PC-3 (cell line): ENCODE data around the gene MBNL1. TPM values are rescaled to one million over a fixed set of nuclear protein-coding genes. Genes with fewer than 3 reads are reported as not detected.

Source experiments
- ATAC-seq: fragments of 200-7000 bp; cut with Tn5 transposase; 2 replicates; pipeline ENCODE4 v1.9.1; 2020; ENCODE audit warnings: mild to moderate bottlenecking, moderate library complexity
- BruUV-seq: library from RNA; stranded (reverse); fragments of 400-500 nt; replicated peaks from 2 replicates; lab custom pipeline; 2021; lab: Mats Ljungman, UMichigan
- CTCF ChIA-PET: fragments of 300-600 bp; sonication (Branson Sonifier 250); formaldehyde crosslinking; loops from one replicate; lab custom pipeline; 2022; ENCODE audit warnings: antibody characterized with exemption; lab: Charles Lee
- POLR2A ChIA-PET: fragments of 300-600 bp; sonication (Branson Sonifier 250); formaldehyde crosslinking; loops from one replicate; lab custom pipeline; 2022; ENCODE audit warnings: antibody characterized with exemption; ENCODE audit not compliant: unreplicated experiment; lab: Charles Lee
- DNase-seq: peaks from one replicate; pipeline ENCODE4 v3.0.0-alpha.2; 2015
- H2AFZ ChIP-seq: fragments of 300-600 bp; sonication (generic); 2 replicates; pipeline ENCODE4 v1.6.0; 2016; ENCODE audit warnings: antibody characterized with exemption, low read length
- H3F3A ChIP-seq: fragments of 300-600 bp; sonication (generic); one replicate; pipeline ENCODE4 v1.6.0; 2017; ENCODE audit warnings: antibody characterized with exemption, low read length, control low read depth, mild to moderate bottlenecking; ENCODE audit not compliant: unreplicated experiment
- H3K27ac ChIP-seq: fragments of 300-600 bp; sonication (generic); 2 replicates; pipeline ENCODE4 v1.5.1; 2016; ENCODE audit warnings: mild to moderate bottlenecking, low read length
- H3K27me3 ChIP-seq: fragments of 300-600 bp; sonication (generic); 2 replicates; pipeline ENCODE4 v1.6.1; 2016; ENCODE audit warnings: low read length, mixed read lengths
- H3K36me3 ChIP-seq: fragments of 300-600 bp; sonication (generic); 2 replicates; pipeline ENCODE4 v1.6.1; 2016; ENCODE audit warnings: low read depth, mixed run types, low read length, mixed read lengths
- H3K4me1 ChIP-seq: fragments of 300-600 bp; sonication (generic); 2 replicates; pipeline ENCODE4 v1.5.1; 2016; ENCODE audit warnings: low read length; ENCODE audit not compliant: insufficient read depth
- H3K4me2 ChIP-seq: fragments of 300-600 bp; sonication (generic); 2 replicates; pipeline ENCODE4 v1.6.0; 2016; ENCODE audit warnings: low read length
- H3K4me3 ChIP-seq: fragments of 300-600 bp; sonication (generic); 2 replicates; pipeline ENCODE4 v1.5.1; 2016; ENCODE audit warnings: mild to moderate bottlenecking, low read length, mixed read lengths
- H3K79me2 ChIP-seq: fragments of 300-600 bp; sonication (generic); 2 replicates; pipeline ENCODE4 v1.6.1; 2017; ENCODE audit warnings: low read length, mixed read lengths
- H3K9ac ChIP-seq: fragments of 300-600 bp; sonication (generic); 2 replicates; pipeline ENCODE4 v1.6.0; 2016; ENCODE audit warnings: mild to moderate bottlenecking, low read length
- H3K9me2 ChIP-seq: fragments of 300-600 bp; sonication (generic); replicated peaks from 2 replicates; pipeline ENCODE4 v1.6.1; 2016; ENCODE audit warnings: mixed run types, low read length, mixed read lengths
- H3K9me3 ChIP-seq: fragments of 300-600 bp; sonication (generic); 2 replicates; pipeline ENCODE4 v1.6.1; 2016; ENCODE audit warnings: low read length, mixed read lengths
- H4K20me1 ChIP-seq: fragments of 300-600 bp; sonication (generic); 2 replicates; pipeline ENCODE4 v1.6.1; 2016; ENCODE audit warnings: low read length, mixed read lengths
- EZH2 ChIP-seq: fragments of 300-600 bp; sonication (generic); IDR thresholded peaks from one replicate; pipeline ENCODE4 v1.6.1; 2017; ENCODE audit warnings: antibody characterized with exemption, mild to moderate bottlenecking, low read length; ENCODE audit not compliant: unreplicated experiment
- EZH2phosphoT487 ChIP-seq: fragments of 300-600 bp; sonication (generic); IDR thresholded peaks from 2 replicates; pipeline ENCODE4 v1.6.1; 2018; ENCODE audit warnings: mild to moderate bottlenecking, antibody characterized with exemption, low read length, borderline replicate concordance
- intact Hi-C: fragments of 100-400 bp; cut with micrococcal nuclease; formaldehyde crosslinking; loops from 2 replicates; pipeline ENCODE4 v1.9.0; 2023
- total RNA-seq: library from RNA; depleted of rRNA; stranded (reverse); fragments of >200 nt; gene quantifications from 2 replicates; pipeline ENCODE4 v1.2.3, GENCODE V29; 2014
- TF ChIP-seq, protein P1 (sequence below): fragments of 300-600 bp; sonication (generic); conservative IDR thresholded peaks from 2 replicates; pipeline ENCODE4 v1.5.1; 2017; ENCODE audit warnings: antibody characterized with exemption, low read depth, mild to moderate bottlenecking, low read length

The MBNL1 gene
- total RNA-seq, 1 experiment from 2014 or later: 161 TPM

DNA sequence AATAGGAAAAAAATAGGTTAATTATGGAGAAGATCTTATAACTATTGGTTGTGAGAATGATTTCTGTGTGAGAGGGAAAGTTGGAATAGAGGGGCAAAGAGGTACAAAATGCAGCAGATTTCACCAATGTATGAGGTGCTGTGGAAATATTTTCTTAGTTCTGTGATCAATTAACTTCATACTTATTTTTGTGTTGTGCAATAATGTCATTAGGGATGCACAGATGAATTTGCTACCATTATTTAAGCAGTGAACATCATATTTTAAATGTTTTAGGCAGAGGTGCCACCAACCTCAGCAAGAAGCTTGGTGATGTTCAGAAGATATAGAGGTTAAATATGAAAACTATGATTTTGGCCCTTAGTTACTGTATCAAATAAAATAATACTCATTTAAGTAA is 21.6 kb downstream of the MBNL1 start:
- CTCF ChIA-PET: no interaction called here
- ATAC-seq: no peak
- peaks cover 21% of the 10 kb centered on the region for H3K4me1 ChIP-seq
- H3K4me3 ChIP-seq: no peak overlapping the region
- H4K20me1 ChIP-seq: peaks cover 60% of the 10 kb centered on the region
- H3F3A ChIP-seq: no peaks in the 10 kb centered on the region
- BruUV-seq: no TSS peak
- H2AFZ ChIP-seq: no peak overlapping the region
- no peak for TF ChIP-seq EZH2phosphoT487
- no peak for TF ChIP-seq EZH2
- TF ChIP-seq, protein P1, sequence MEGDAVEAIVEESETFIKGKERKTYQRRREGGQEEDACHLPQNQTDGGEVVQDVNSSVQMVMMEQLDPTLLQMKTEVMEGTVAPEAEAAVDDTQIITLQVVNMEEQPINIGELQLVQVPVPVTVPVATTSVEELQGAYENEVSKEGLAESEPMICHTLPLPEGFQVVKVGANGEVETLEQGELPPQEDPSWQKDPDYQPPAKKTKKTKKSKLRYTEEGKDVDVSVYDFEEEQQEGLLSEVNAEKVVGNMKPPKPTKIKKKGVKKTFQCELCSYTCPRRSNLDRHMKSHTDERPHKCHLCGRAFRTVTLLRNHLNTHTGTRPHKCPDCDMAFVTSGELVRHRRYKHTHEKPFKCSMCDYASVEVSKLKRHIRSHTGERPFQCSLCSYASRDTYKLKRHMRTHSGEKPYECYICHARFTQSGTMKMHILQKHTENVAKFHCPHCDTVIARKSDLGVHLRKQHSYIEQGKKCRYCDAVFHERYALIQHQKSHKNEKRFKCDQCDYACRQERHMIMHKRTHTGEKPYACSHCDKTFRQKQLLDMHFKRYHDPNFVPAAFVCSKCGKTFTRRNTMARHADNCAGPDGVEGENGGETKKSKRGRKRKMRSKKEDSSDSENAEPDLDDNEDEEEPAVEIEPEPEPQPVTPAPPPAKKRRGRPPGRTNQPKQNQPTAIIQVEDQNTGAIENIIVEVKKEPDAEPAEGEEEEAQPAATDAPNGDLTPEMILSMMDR: no peak
- DNase-seq: no peak
- H3K79me2 ChIP-seq: peaks cover 97% of the 10 kb centered on the region
- intact Hi-C loops: no loop called here
- H3K9me3 ChIP-seq: no peaks in the 10 kb centered on the region
- H3K9ac ChIP-seq: no peak overlapping the region
- H3K36me3 ChIP-seq: no peaks in the 10 kb centered on the region
- POLR2A ChIA-PET: no interaction called here
- H3K27ac ChIP-seq: no peak overlapping the region
- H3K9me2 ChIP-seq: no peaks in the 10 kb centered on the region
- no peak overlapping the region for H3K4me2 ChIP-seq
- no peaks in the 10 kb centered on the region for H3K27me3 ChIP-seq

DNA sequence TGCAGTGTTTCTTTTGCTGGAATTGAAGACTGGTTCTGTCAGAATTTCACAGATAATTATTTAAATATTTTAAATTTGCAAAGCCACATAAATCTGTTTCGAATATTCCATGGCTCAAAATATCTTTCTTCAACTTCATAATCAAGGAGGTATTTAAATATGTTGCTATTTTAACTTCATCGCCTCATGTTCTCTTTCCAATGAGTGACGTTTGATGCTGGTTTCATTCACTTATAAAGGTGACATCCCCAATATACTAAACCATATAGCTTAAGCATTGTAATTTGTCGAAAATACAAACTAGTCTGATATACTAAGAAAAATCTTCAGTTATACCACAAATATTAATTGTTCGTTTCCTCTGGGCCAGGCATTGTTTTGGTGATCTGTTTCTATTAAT is 22.5 kb downstream of the MBNL1 start:
- Histone ChIP-seq H3K9ac (no peak overlapping the region), H3K27ac (no peak overlapping the region), H3K4me1 (peaks cover 21% of the 10 kb centered on the region), H3K36me3 (no peaks in the 10 kb centered on the region), H3K9me3 (no peaks in the 10 kb centered on the region), H3K4me2 (no peak overlapping the region), H4K20me1 (peaks cover 65% of the 10 kb centered on the region), H3K79me2 (peaks cover 98% of the 10 kb centered on the region), H3F3A (no peaks in the 10 kb centered on the region), H3K27me3 (no peaks in the 10 kb centered on the region), H3K4me3 (no peak overlapping the region), H3K9me2 (no peaks in the 10 kb centered on the region), H2AFZ (no peak overlapping the region)
- ATAC-seq: no peak
- no TSS peak for BruUV-seq
- ChIA-PET POLR2A (interaction anchor here (0.6 kb wide), 1 partner anchor 170 kb away, joined by 3 read pairs; no protein-coding TSS in a partner anchor), CTCF (no interaction called here)
- intact Hi-C loops: no loop called here
- no peak for DNase-seq
- no peak for TF ChIP-seq EZH2
- no peak for TF ChIP-seq EZH2phosphoT487
- TF ChIP-seq, protein P1: no peak

DNA sequence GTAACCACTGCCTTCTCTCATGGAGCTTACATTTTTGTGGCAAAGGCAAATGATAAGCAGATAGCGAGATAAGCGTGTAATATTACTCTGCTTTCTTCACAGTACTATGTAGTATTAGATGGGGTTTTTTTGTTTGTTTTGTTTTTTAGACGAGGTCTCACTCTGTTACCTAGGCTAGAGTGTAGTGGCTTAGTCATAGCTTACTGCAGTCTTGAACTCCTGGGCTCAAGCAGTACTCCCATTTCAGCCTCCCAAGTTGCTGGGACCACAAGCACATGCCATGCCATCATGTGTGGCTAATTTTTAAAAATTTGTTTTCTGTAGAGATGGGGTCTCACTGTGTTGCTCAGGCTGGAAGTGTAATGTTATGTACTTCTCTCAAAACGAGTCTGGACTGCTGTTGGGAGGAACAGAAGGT is 22.9 kb downstream of the MBNL1 start:
- no peak for ATAC-seq
- BruUV-seq: no TSS peak

More for the DNA sequence above, 22.9 kb downstream of the MBNL1 start:
- peaks cover 64% of the 10 kb centered on the region for H4K20me1 ChIP-seq
- ChIA-PET CTCF (no interaction called here), POLR2A (interaction anchor here (0.7 kb wide), 1 partner anchor 265 kb away, joined by 3 read pairs; no protein-coding TSS in a partner anchor)
- no peak for DNase-seq
- no peak overlapping the region for H3K4me3 ChIP-seq
- intact Hi-C loops: no loop called here
- no peaks in the 10 kb centered on the region for H3K36me3 ChIP-seq
- H3K27ac ChIP-seq: no peak overlapping the region
- peaks cover 21% of the 10 kb centered on the region for H3K4me1 ChIP-seq
- no peaks in the 10 kb centered on the region for H3K9me2 ChIP-seq
- no peaks in the 10 kb centered on the region for H3K9me3 ChIP-seq
- no peaks in the 10 kb centered on the region for H3F3A ChIP-seq
- H3K79me2 ChIP-seq: peaks cover 100% of the 10 kb centered on the region
- no peak overlapping the region for H3K4me2 ChIP-seq
- H3K27me3 ChIP-seq: no peaks in the 10 kb centered on the region
- H2AFZ ChIP-seq: no peak overlapping the region
- H3K9ac ChIP-seq: no peak overlapping the region
- TF ChIP-seq EZH2phosphoT487 (no peak), EZH2 (no peak)
- TF ChIP-seq, protein P1: no peak
